ENCODE measurements around the gene PROC.

PROC gene

GRCh38 chr2:127377262-127377661, 41.0 kb upstream of the PROC start:
- Histone ChIP-seq H3K4me1 (ENCODE audit: control insufficient read depth in 1 of 2, insufficient read depth in 1 of 2, low read depth in 1 of 2, low read length in 1 of 2) (peaks cover 11 to 46% of the 10 kb centered on the region in 2 experiments), H3K27ac (peak overlapping the region; percentile 51), H3K27me3 (no peaks in the 10 kb centered on the region), H3K9me3 (no peaks in the 10 kb centered on the region), H3K36me3 (no peaks in the 10 kb centered on the region), H3K4me3 (ENCODE audit: low read depth in 1 of 2, low read length in 1 of 2) (no peak overlapping the region)
- no peak for TF ChIP-seq CTCF (IDR thresholded peaks at IDR 0.05)

GRCh38 chr2:127378720-127379119, 39.5 kb upstream of the PROC start:
- H3K9me3 ChIP-seq: no peaks in the 10 kb centered on the region
- H3K36me3 ChIP-seq: no peaks in the 10 kb centered on the region
- no peak overlapping the region for H3K4me3 ChIP-seq (ENCODE audit: low read depth in 1 of 2, low read length in 1 of 2)
- no peaks in the 10 kb centered on the region for H3K27me3 ChIP-seq
- H3K4me1 ChIP-seq (ENCODE audit: control insufficient read depth in 1 of 2, insufficient read depth in 1 of 2, low read depth in 1 of 2, low read length in 1 of 2): peaks cover 11 to 39% of the 10 kb centered on the region in 2 experiments
- TF ChIP-seq CTCF (IDR thresholded peaks at IDR 0.05): no peak
- no peak overlapping the region for H3K27ac ChIP-seq

GRCh38 chr2:127379712-127380355, 38.4 kb upstream of the PROC start:
- no peak overlapping the region for H3K4me3 ChIP-seq (ENCODE audit: low read depth in 1 of 2, low read length in 1 of 2)
- H3K36me3 ChIP-seq: no peaks in the 10 kb centered on the region
- no peaks in the 10 kb centered on the region for H3K9me3 ChIP-seq
- H3K4me1 ChIP-seq (ENCODE audit: control insufficient read depth in 1 of 2, insufficient read depth in 1 of 2, low read depth in 1 of 2, low read length in 1 of 2): peaks cover 7 to 34% of the 10 kb centered on the region in 2 experiments
- no peak for TF ChIP-seq CTCF (IDR thresholded peaks at IDR 0.05)
- H3K27ac ChIP-seq: peak overlapping the region; percentile 32
- no peaks in the 10 kb centered on the region for H3K27me3 ChIP-seq

GRCh38 chr2:127381762-127382161, 36.5 kb upstream of the PROC start:
- peak overlapping the region; percentile 54 for H3K27ac ChIP-seq
- TF ChIP-seq CTCF (IDR thresholded peaks at IDR 0.05): no peak
- H3K4me1 ChIP-seq (ENCODE audit: control insufficient read depth in 1 of 2, insufficient read depth in 1 of 2, low read depth in 1 of 2, low read length in 1 of 2): peaks cover 26 to 49% of the 10 kb centered on the region in 2 experiments
- H3K9me3 ChIP-seq: no peaks in the 10 kb centered on the region
- H3K4me3 ChIP-seq (ENCODE audit: low read depth in 1 of 2, low read length in 1 of 2): no peak overlapping the region
- no peaks in the 10 kb centered on the region for H3K36me3 ChIP-seq
- no peaks in the 10 kb centered on the region for H3K27me3 ChIP-seq

- H3K27me3 ChIP-seq: no peaks in the 10 kb centered on the region
- H3K27ac ChIP-seq: peak overlapping the region; percentile 54
- H3K4me1 ChIP-seq (ENCODE audit: control insufficient read depth in 1 of 2, insufficient read depth in 1 of 2, low read depth in 1 of 2, low read length in 1 of 2): peaks cover 29 to 47% of the 10 kb centered on the region in 2 experiments
- TF ChIP-seq CTCF (IDR thresholded peaks at IDR 0.05): no peak
- no peak overlapping the region for H3K4me3 ChIP-seq (ENCODE audit: low read depth in 1 of 2, low read length in 1 of 2)
- H3K36me3 ChIP-seq: no peaks in the 10 kb centered on the region
- no peaks in the 10 kb centered on the region for H3K9me3 ChIP-seq
Measured at GRCh38 chr2:127382831-127383230, 35.4 kb upstream of the PROC start.
